Common myeloid progenitor, CD34-positive (primary cell): ENCODE measurements around the gene SPNS2.

ENCODE experiments used
- CTCF ChIA-PET: fragments of 350-600 bp; sonication (Branson Sonifier 250); formaldehyde crosslinking; loops from one replicate; lab custom pipeline; 2021; ENCODE audit warnings: antibody characterized with exemption; lab: Charles Lee
- POLR2A ChIA-PET: fragments of 350-600 bp; sonication (Branson Sonifier 250); formaldehyde crosslinking; loops from one replicate; lab custom pipeline; 2021; ENCODE audit warnings: antibody characterized with exemption; lab: Charles Lee
- DNase-seq, 3 donors: peaks; one replicate each; pipeline versions ENCODE4 v3.0.0 to v3.0.0-alpha.2; 2013
- H3K27ac ChIP-seq, 2 experiments: 1 replicate in 1 of 2; 2 replicates in 1 of 2; pipeline ENCODE4 v1.7.0; 2013; ENCODE audit warnings: inconsistent platforms in 2 of 2, low read length in 2 of 2, mild to moderate bottlenecking in 2 of 2, low read depth in 1 of 2, moderate library complexity in 1 of 2; ENCODE audit not compliant: severe bottlenecking in 2 of 2, insufficient read depth in 1 of 2, poor library complexity in 1 of 2
- H3K27me3 ChIP-seq, 5 experiments: replicated peaks in 2 of 5; 1 replicate in 3 of 5; 2 replicates in 2 of 5; pipeline versions ENCODE4 v1.6.1 to v1.7.0; 2013; ENCODE audit warnings: low read length in 4 of 5, mild to moderate bottlenecking in 2 of 5, moderate library complexity in 2 of 5, inconsistent platforms in 1 of 5; ENCODE audit not compliant: insufficient read depth in 5 of 5, control insufficient read depth in 4 of 5
- H3K36me3 ChIP-seq, 4 experiments: 1 replicate in 2 of 4; 2 replicates in 2 of 4; pipeline versions ENCODE4 v1.6.1 to v1.7.0; 2013; ENCODE audit warnings: low read length in 3 of 4, control low read depth in 1 of 4, mild to moderate bottlenecking in 1 of 4; ENCODE audit not compliant: control insufficient read depth in 4 of 4, insufficient read depth in 4 of 4
- H3K4me1 ChIP-seq, 4 experiments: 1 replicate in 3 of 4; 2 replicates in 1 of 4; pipeline versions ENCODE4 v1.6.1 to v1.7.1; 2013; ENCODE audit warnings: low read length in 3 of 4, mild to moderate bottlenecking in 3 of 4, control low read depth in 1 of 4, inconsistent platforms in 1 of 4, moderate library complexity in 1 of 4; ENCODE audit not compliant: control insufficient read depth in 4 of 4, insufficient read depth in 4 of 4; ENCODE audit errors: control extremely low read depth in 1 of 4
- H3K4me3 ChIP-seq, 7 experiments: 1 replicate in 4 of 7; 2 replicates in 3 of 7; pipeline versions ENCODE4 v1.5.1 to v1.7.0; 2013; ENCODE audit warnings: mild to moderate bottlenecking in 7 of 7, low read length in 6 of 7, moderate library complexity in 6 of 7, inconsistent platforms in 2 of 7, low read depth in 2 of 7, control low read depth in 1 of 7; ENCODE audit not compliant: insufficient read depth in 4 of 7, control insufficient read depth in 1 of 7; ENCODE audit errors: extremely low read depth in 1 of 7
- H3K9me3 ChIP-seq, 5 experiments: 1 replicate in 4 of 5; 2 replicates in 1 of 5; pipeline versions ENCODE4 v1.6.1 to v1.7.1; 2013; ENCODE audit warnings: low read length in 4 of 5, mild to moderate bottlenecking in 2 of 5, inconsistent platforms in 1 of 5, low read depth in 1 of 5, moderate library complexity in 1 of 5; ENCODE audit not compliant: control insufficient read depth in 4 of 5, insufficient read depth in 2 of 5; ENCODE audit errors: control extremely low read depth in 1 of 5
- WGBS: methylation state at CpG from one replicate; pipeline ENCODE4 v1.1.5; 2013; ENCODE audit not compliant: insufficient coverage; 5-methylcytosine and 5-hydroxymethylcytosine counted together

Gene SPNS2

GRCh38 chr17:4533523-4534504 lies 35.1 kb downstream of the SPNS2 start:
- no peaks in the 10 kb centered on the region for H3K27me3 ChIP-seq
- H3K9me3 ChIP-seq, result no peaks in the 10 kb centered on the region
- H3K36me3 ChIP-seq, result peaks cover 8 to 82% (median 44%) of the 10 kb centered on the region in 4 experiments
- CTCF ChIA-PET, result interaction anchor here (1.5 kb wide), 1 partner anchor 25 kb away, joined by 5 read pairs; no protein-coding TSS in a partner anchor
- H3K27ac ChIP-seq, result no peak overlapping the region
- peak; percentile 36 to 73 (median 70) for DNase-seq
- no peak overlapping the region for H3K4me3 ChIP-seq
- peaks cover 0 to 70% (median 34%) of the 10 kb centered on the region in 4 experiments for H3K4me1 ChIP-seq
- WGBS, result 52% methylated on average over 10 of the region's 23 CpGs
- POLR2A ChIA-PET, result no interaction called here

- no peak for DNase-seq
- H3K27me3 ChIP-seq, result no peaks in the 10 kb centered on the region
- peaks cover 0 to 72% (median 36%) of the 10 kb centered on the region in 4 experiments for H3K4me1 ChIP-seq
- POLR2A ChIA-PET, result no interaction called here
- 87% methylated on average over 12 of the region's 17 CpGs for WGBS
- no peaks in the 10 kb centered on the region for H3K9me3 ChIP-seq
- H3K27ac ChIP-seq, result no peak overlapping the region
- peaks cover 8 to 89% (median 48%) of the 10 kb centered on the region in 4 experiments for H3K36me3 ChIP-seq
- CTCF ChIA-PET, result interaction anchor here (0.8 to 1.5 kb wide), 2 partner anchors 9 to 26 kb away, joined by 3 to 5 read pairs; no protein-coding TSS in a partner anchor
- H3K4me3 ChIP-seq, result no peak overlapping the region
These were observed 35.8 kb downstream of the SPNS2 start for GRCh38 chr17:4534515-4534914.

- no peak for DNase-seq
These were observed 36.4 kb downstream of the SPNS2 start for GRCh38 chr17:4534928-4535666.

GRCh38 chr17:4535667-4536258 lies 37.1 kb downstream of the SPNS2 start:
- Histone ChIP-seq H3K9me3 (no peaks in the 10 kb centered on the region), H3K36me3 (peaks cover 11 to 89% (median 43%) of the 10 kb centered on the region in 4 experiments), H3K27me3 (no peaks in the 10 kb centered on the region), H3K4me3 (no peak overlapping the region), H3K27ac (no peak overlapping the region), H3K4me1 (peaks cover 0 to 77% (median 37%) of the 10 kb centered on the region in 4 experiments)
- ChIA-PET CTCF (interaction anchor here (0.8 to 3.5 kb wide), 4 partner anchors 8 to 27 kb away, joined by 3 to 18 read pairs (median 6); no protein-coding TSS in a partner anchor), POLR2A (interaction anchor here (0.5 kb wide), 1 partner anchor 512 kb away, joined by 3 read pairs; no protein-coding TSS in a partner anchor)
- 95% methylated on average over 15 of the region's 19 CpGs for WGBS
- no peak for DNase-seq

More at GRCh38 chr17:4534928-4535666, 36.4 kb downstream of the SPNS2 start:
- H3K27ac ChIP-seq, result no peak overlapping the region
- H3K27me3 ChIP-seq, result no peaks in the 10 kb centered on the region
- H3K4me1 ChIP-seq, result peaks cover 0 to 73% (median 36%) of the 10 kb centered on the region in 4 experiments
- CTCF ChIA-PET, result interaction anchor here (0.8 to 1.5 kb wide), 2 partner anchors 8 to 26 kb away, joined by 3 to 5 read pairs; no protein-coding TSS in a partner anchor
- H3K36me3 ChIP-seq, result peaks cover 10 to 89% (median 46%) of the 10 kb centered on the region in 4 experiments
- 95% methylated on average over 19 of the region's 27 CpGs for WGBS
- H3K4me3 ChIP-seq, result no peak overlapping the region
- POLR2A ChIA-PET, result no interaction called here
- H3K9me3 ChIP-seq, result no peaks in the 10 kb centered on the region

GRCh38 chr17:4536259-4536741 lies 37.6 kb downstream of the SPNS2 start:
- CTCF ChIA-PET, result interaction anchor here (0.8 to 3.5 kb wide), 6 partner anchors 8 to 40 kb away, joined by 3 to 18 read pairs (median 4); no protein-coding TSS in a partner anchor
- 70% methylated on average over 14 of the region's 19 CpGs for WGBS

GRCh38 chr17:4536742-4537411 lies 38.2 kb downstream of the SPNS2 start:
- CTCF ChIA-PET, result interaction anchor here (0.8 to 3.5 kb wide), 9 partner anchors 7 to 116 kb away, joined by 3 to 18 read pairs (median 6); no protein-coding TSS in a partner anchor
- peaks cover 0 to 75% (median 34%) of the 10 kb centered on the region in 4 experiments for H3K4me1 ChIP-seq
- POLR2A ChIA-PET, result interaction anchor here (0.6 kb wide), 1 partner anchor 37 kb away, joined by 3 read pairs; no protein-coding TSS in a partner anchor
- no peaks in the 10 kb centered on the region for H3K27me3 ChIP-seq
- no peak overlapping the region for H3K4me3 ChIP-seq
- DNase-seq, result no peak
- H3K27ac ChIP-seq, result no peak overlapping the region
- no peaks in the 10 kb centered on the region for H3K9me3 ChIP-seq
- WGBS, result 76% methylated on average over 4 of the region's 18 CpGs
- H3K36me3 ChIP-seq, result peaks cover 11 to 90% (median 44%) of the 10 kb centered on the region in 4 experiments

More at GRCh38 chr17:4536259-4536741, 37.6 kb downstream of the SPNS2 start:
- POLR2A ChIA-PET, result interaction anchor here (0.5 to 0.6 kb wide), 2 partner anchors 36 to 511 kb away, joined by 3 read pairs; no protein-coding TSS in a partner anchor
- H3K4me3 ChIP-seq, result no peak overlapping the region
- no peaks in the 10 kb centered on the region for H3K27me3 ChIP-seq
- peaks cover 11 to 89% (median 41%) of the 10 kb centered on the region in 4 experiments for H3K36me3 ChIP-seq
- DNase-seq, result peak in 2 of 3 donors; percentile 28 to 42
- H3K27ac ChIP-seq, result no peak overlapping the region
- H3K4me1 ChIP-seq, result peaks cover 0 to 77% (median 36%) of the 10 kb centered on the region in 4 experiments
- H3K9me3 ChIP-seq, result no peaks in the 10 kb centered on the region
